GM18507 (cell line): ENCODE data around the gene ZBTB40.
A peak's percentile ranks its signal among the peaks of the same experiment; 100 is the strongest.

Experiments used
- DNase-seq: peaks from one replicate; pipeline ENCODE4 v3.0.0; 2011; ENCODE audit warnings: low read depth; ENCODE audit not compliant: insufficient read length; ENCODE audit errors: extremely low spot score
- FAIRE-seq: peaks from 2 replicates; lab custom pipeline; 2011; peaks lifted over from hg19 to GRCh38; lab: Jason Lieb, UNC

ZBTB40 gene, protein sequence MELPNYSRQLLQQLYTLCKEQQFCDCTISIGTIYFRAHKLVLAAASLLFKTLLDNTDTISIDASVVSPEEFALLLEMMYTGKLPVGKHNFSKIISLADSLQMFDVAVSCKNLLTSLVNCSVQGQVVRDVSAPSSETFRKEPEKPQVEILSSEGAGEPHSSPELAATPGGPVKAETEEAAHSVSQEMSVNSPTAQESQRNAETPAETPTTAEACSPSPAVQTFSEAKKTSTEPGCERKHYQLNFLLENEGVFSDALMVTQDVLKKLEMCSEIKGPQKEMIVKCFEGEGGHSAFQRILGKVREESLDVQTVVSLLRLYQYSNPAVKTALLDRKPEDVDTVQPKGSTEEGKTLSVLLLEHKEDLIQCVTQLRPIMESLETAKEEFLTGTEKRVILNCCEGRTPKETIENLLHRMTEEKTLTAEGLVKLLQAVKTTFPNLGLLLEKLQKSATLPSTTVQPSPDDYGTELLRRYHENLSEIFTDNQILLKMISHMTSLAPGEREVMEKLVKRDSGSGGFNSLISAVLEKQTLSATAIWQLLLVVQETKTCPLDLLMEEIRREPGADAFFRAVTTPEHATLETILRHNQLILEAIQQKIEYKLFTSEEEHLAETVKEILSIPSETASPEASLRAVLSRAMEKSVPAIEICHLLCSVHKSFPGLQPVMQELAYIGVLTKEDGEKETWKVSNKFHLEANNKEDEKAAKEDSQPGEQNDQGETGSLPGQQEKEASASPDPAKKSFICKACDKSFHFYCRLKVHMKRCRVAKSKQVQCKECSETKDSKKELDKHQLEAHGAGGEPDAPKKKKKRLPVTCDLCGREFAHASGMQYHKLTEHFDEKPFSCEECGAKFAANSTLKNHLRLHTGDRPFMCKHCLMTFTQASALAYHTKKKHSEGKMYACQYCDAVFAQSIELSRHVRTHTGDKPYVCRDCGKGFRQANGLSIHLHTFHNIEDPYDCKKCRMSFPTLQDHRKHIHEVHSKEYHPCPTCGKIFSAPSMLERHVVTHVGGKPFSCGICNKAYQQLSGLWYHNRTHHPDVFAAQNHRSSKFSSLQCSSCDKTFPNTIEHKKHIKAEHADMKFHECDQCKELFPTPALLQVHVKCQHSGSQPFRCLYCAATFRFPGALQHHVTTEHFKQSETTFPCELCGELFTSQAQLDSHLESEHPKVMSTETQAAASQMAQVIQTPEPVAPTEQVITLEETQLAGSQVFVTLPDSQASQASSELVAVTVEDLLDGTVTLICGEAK

GRCh38 chr1:22451702-22452480 is at the start of gene ZBTB40:
ZBTB40 (plus strand) TSS chr1:22451851; CDS start chr1:22489949, 38,098 bp downstream.
- DNase-seq (peak; percentile 87), FAIRE-seq (peak; percentile 95)

GRCh38 chr1:22402356-22403053 is 49.1 kb upstream of the ZBTB40 start:
- FAIRE-seq (no peak), DNase-seq (no peak)

DNA sequence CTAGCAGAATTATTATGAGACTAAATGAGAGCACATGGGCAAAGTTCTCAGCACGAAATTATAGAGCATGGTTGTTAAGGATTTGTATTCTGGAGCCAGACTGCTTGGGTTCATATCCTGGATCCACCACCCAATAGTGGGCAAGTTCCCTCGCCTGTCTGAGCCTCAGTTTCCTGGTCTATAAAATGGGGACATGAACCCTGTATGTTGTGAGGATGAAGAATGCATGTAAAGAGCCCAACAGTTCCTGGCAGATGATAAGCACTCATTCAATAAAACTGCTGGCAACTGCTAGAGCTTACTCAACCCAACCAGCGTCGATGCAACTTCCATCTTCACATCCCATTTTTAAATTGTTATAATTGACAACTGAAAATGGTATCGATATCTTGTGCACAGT is 47.2 kb upstream of the ZBTB40 start:
- DNase-seq (no peak), FAIRE-seq (no peak)

- DNase-seq = no peak
- no peak for FAIRE-seq
Measured at GRCh38 chr1:22406722-22407495, 44.7 kb upstream of the ZBTB40 start.

- DNase-seq = no peak
- no peak for FAIRE-seq
Measured at GRCh38 chr1:22408230-22408629, 43.4 kb upstream of the ZBTB40 start.

GRCh38 chr1:22410401-22410800 is 41.2 kb upstream of the ZBTB40 start:
- DNase-seq (no peak), FAIRE-seq (no peak)

GRCh38 chr1:22410928-22411495 is 40.6 kb upstream of the ZBTB40 start:
- FAIRE-seq (no peak), DNase-seq (no peak)

GRCh38 chr1:22411589-22411988 is 40.1 kb upstream of the ZBTB40 start:
- FAIRE-seq (no peak), DNase-seq (no peak)

- DNase-seq (no peak), FAIRE-seq (no peak)
Measured at GRCh38 chr1:22412932-22413727, 38.5 kb upstream of the ZBTB40 start.

- no peak for FAIRE-seq
- DNase-seq = no peak
Measured at GRCh38 chr1:22413799-22414198, 37.9 kb upstream of the ZBTB40 start.

GRCh38 chr1:22414244-22414751 is 37.4 kb upstream of the ZBTB40 start:
- DNase-seq = no peak
- FAIRE-seq = no peak

DNA sequence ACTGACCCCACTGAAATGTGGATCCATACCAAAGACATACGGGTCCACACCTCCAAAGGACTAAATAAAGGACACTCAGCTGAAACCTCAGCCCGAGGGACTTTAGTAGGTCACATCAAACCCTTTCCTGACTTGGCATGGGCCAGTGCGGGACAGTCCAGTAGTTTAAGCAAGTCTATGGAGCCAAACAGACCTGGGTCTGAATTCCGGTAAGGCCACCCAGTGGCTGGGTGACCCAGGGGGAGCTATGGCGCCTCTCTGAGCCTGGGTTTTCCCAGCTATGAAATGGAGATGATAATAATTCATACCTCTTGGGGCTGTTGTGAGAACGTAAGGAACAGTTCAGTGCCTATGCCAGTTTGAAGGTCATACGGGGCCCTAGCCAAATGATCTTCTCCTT is 36.2 kb upstream of the ZBTB40 start:
- FAIRE-seq (no peak), DNase-seq (no peak)

DNA sequence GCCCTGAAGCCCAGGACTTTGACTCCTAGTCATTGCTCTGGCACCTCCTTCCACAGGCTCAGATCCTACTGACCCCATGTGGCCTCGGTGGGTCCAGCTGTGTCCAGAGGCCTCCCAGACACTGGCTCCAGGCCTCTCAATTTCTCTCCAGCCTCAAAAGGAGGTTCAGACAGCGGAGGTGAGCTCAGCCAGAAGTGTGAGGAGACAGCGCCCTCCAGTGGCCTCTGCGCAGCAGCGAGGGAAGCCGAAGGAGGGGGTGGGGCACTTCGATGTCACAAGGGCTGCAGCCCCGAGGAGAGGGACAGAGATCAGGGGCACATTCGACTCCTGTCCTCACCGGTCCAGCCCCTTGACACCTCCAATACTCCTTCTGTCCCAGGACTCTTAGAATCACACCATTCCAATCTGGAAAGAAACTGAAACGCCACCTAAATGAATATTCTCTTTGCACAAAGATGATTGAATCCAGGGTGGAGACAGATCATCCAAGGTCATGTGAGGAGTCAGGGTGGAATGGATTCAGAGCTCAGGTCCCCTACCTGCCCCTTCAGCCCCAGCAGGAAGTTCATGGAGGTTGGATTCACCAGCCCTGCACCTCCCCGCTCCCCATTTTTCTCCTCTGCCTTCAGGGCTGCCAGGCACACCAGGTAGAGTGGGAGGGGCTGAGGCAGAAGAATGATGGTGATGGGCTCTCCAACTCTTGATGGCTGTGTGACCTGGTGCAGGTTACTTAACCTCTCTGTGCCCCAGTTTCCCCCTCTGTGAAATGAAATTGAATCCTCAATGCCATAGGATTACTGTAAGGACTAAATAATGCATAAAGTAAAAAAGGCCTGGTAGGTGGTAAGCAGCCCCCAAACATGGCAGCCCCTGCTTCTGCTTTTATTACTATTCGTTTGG is 34.8 kb upstream of the ZBTB40 start:
- DNase-seq (peak; percentile 54), FAIRE-seq (peak; percentile 62)

DNA sequence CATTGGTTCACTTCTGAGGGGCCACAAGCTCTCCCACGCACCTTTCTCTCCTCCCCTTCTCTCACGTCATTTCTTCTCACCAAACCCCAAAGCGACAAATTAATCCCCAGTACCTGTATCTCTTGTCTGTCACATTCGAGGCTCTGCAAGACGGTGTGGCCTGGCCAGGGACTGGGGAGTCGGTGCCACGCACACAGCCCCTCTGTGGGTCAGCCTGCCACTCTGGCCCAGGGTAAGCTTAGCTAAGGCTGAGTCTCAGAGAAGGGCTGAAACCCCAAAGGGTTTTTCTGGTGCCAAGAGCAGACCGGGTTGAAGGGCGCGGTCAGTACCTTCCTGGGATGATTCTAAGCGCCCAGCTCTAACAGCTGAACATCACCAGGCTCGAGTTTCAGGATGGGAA is 34.2 kb upstream of the ZBTB40 start:
- FAIRE-seq = no peak
- DNase-seq = no peak

DNA sequence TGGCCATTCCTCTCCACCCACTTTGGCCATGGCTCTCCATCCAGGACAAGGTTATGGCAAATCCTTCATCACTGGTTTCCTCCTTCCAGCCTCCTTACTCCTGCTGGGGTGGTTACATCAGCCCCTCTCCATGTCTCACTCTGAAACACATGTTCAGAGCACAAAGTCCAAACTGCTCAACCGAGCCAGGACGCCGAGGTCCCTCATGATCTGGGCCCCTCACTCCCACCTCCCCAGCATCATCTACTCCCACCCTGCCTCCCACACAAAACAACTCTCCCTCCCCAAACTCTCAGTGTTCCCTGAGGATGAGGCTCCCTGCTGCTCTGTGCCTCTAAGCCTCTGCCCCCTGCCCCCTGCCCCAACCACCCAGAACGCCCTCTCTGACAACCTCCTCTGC is 33.3 kb upstream of the ZBTB40 start:
- no peak for DNase-seq
- FAIRE-seq = no peak

- DNase-seq = no peak
- no peak for FAIRE-seq
Measured at GRCh38 chr1:22418933-22419382, 32.7 kb upstream of the ZBTB40 start.
